GM23338 (cell line): ENCODE data around the gene SH3GLB1. TPM values are rescaled to one million over a fixed set of nuclear protein-coding genes. Genes with fewer than 3 reads are reported as not detected.

ENCODE experiments used
- ATAC-seq: fragments of 200-7000 bp; cut with Tn5 transposase; 3 replicates; pipeline ENCODE4 v1.9.1; 2020
- DNase-seq: peaks from one replicate; pipeline ENCODE4 v3.0.0-alpha.2; 2015; ENCODE audit warnings: low spot score
- H2AFZ ChIP-seq: fragments of 200-600 bp; sonication (generic); 2 replicates; pipeline ENCODE4 v1.8.0; 2016; ENCODE audit warnings: antibody characterized with exemption, mild to moderate bottlenecking, moderate library complexity
- H3F3A ChIP-seq: fragments of 200-600 bp; sonication (generic); replicated peaks from 2 replicates; pipeline ENCODE4 v1.8.0; 2017; ENCODE audit warnings: antibody characterized with exemption, mixed run types, low read depth
- H3K27ac ChIP-seq: fragments of 200-600 bp; sonication (generic); 2 replicates; pipeline ENCODE4 v1.6.1; 2016; ENCODE audit warnings: low read depth
- H3K27me3 ChIP-seq: fragments of 200-600 bp; sonication (generic); 2 replicates; pipeline ENCODE4 v1.8.0; 2016; ENCODE audit warnings: mild to moderate bottlenecking, mixed run types, moderate library complexity; ENCODE audit not compliant: insufficient read depth
- H3K36me3 ChIP-seq: fragments of 200-600 bp; sonication (generic); 2 replicates; pipeline ENCODE4 v1.8.0; 2016; ENCODE audit warnings: mild to moderate bottlenecking; ENCODE audit not compliant: insufficient read depth
- H3K4me1 ChIP-seq: fragments of 200-600 bp; sonication (generic); 2 replicates; pipeline ENCODE4 v1.8.0; 2016; ENCODE audit warnings: mild to moderate bottlenecking, moderate library complexity; ENCODE audit not compliant: insufficient read depth
- H3K4me2 ChIP-seq: fragments of 200-600 bp; sonication (generic); 2 replicates; pipeline ENCODE4 v1.7.1; 2017; ENCODE audit warnings: mixed run types
- H3K4me3 ChIP-seq: fragments of 200-600 bp; sonication (generic); 2 replicates; pipeline ENCODE4 v1.6.1; 2016; ENCODE audit warnings: mixed run types
- H3K79me2 ChIP-seq: fragments of 200-600 bp; sonication (generic); replicated peaks from 2 replicates; pipeline ENCODE4 v1.8.0; 2017; ENCODE audit warnings: mild to moderate bottlenecking; ENCODE audit not compliant: insufficient read depth
- H3K9me2 ChIP-seq: fragments of 200-600 bp; sonication (generic); 2 replicates; pipeline ENCODE4 v1.8.0; 2017; ENCODE audit not compliant: insufficient read depth
- H4K20me1 ChIP-seq: fragments of 200-600 bp; sonication (generic); replicated peaks from 2 replicates; pipeline ENCODE4 v1.8.0; 2017; ENCODE audit warnings: mild to moderate bottlenecking; ENCODE audit not compliant: insufficient read depth
- H3K27ac Mint-ChIP-seq: 2 replicates; pipeline ENCODE4 v1.8.0; 2020; ENCODE audit warnings: inconsistent platforms, mild to moderate bottlenecking, moderate library complexity, mixed read lengths
- H3K27me3 Mint-ChIP-seq: 3 replicates; pipeline ENCODE4 v1.8.0; 2022; ENCODE audit warnings: low read depth, mild to moderate bottlenecking, moderate library complexity, mixed read lengths, inconsistent platforms; ENCODE audit not compliant: insufficient read depth, poor library complexity
- H3K36me3 Mint-ChIP-seq: 3 replicates; pipeline ENCODE4 v1.8.0; 2021; ENCODE audit warnings: low read depth, mild to moderate bottlenecking, inconsistent platforms, moderate library complexity, mixed read lengths
- H3K4me1 Mint-ChIP-seq: 3 replicates; pipeline ENCODE4 v1.8.0; 2020; ENCODE audit warnings: mild to moderate bottlenecking, inconsistent platforms, mixed read lengths
- H3K4me3 Mint-ChIP-seq: 3 replicates; pipeline ENCODE4 v1.8.0; 2021; ENCODE audit warnings: moderate library complexity, mild to moderate bottlenecking, inconsistent platforms, mixed read lengths
- H3K9me3 Mint-ChIP-seq: 3 replicates; pipeline ENCODE4 v1.8.0; 2020; ENCODE audit warnings: moderate library complexity, mild to moderate bottlenecking, inconsistent platforms, mixed read lengths
- CREB1 ChIP-seq: fragments of 250-450 bp; sonication (Bioruptor Pico); IDR thresholded peaks from 2 replicates; pipeline ENCODE4 v1.5.0; 2020; ENCODE audit warnings: low read depth, mild to moderate bottlenecking, moderate library complexity
- ETS1 ChIP-seq: IDR thresholded peaks from 2 replicates; pipeline ENCODE4 v1.6.1; 2016; ENCODE audit warnings: antibody characterized with exemption
- EZH2 ChIP-seq: fragments of 200-600 bp; sonication (generic); IDR thresholded peaks from one replicate; pipeline ENCODE4 v1.8.0; 2017; ENCODE audit warnings: antibody characterized with exemption, mild to moderate bottlenecking, low read depth; ENCODE audit not compliant: unreplicated experiment
- EZH2phosphoT487 ChIP-seq: fragments of 200-600 bp; sonication (generic); IDR thresholded peaks from one replicate; pipeline ENCODE4 v1.8.1; 2018; ENCODE audit warnings: antibody characterized with exemption; ENCODE audit not compliant: unreplicated experiment
- JUNB ChIP-seq: IDR thresholded peaks from one replicate; pipeline ENCODE4 v1.6.1; 2016; ENCODE audit warnings: antibody characterized with exemption; ENCODE audit not compliant: unreplicated experiment
- NANOG ChIP-seq: IDR thresholded peaks from 2 replicates; pipeline ENCODE4 v1.6.1; 2016; ENCODE audit warnings: antibody characterized with exemption, borderline replicate concordance
- POLR2AphosphoS5 ChIP-seq: IDR thresholded peaks from 2 replicates; pipeline ENCODE4 v1.6.1; 2016; ENCODE audit warnings: antibody characterized with exemption, low read depth
- REST ChIP-seq: IDR thresholded peaks from one replicate; pipeline ENCODE4 v1.6.1; 2018; ENCODE audit warnings: antibody characterized with exemption; ENCODE audit not compliant: unreplicated experiment
- STAT1 ChIP-seq: IDR thresholded peaks from one replicate; pipeline ENCODE4 v1.6.1; 2016; ENCODE audit warnings: antibody characterized with exemption; ENCODE audit not compliant: unreplicated experiment
- ZNF114 ChIP-seq: fragments of 250-450 bp; sonication (Bioruptor Pico); IDR thresholded peaks from 2 replicates; pipeline ENCODE4 v1.5.0; 2020; ENCODE audit warnings: mild to moderate bottlenecking, moderate library complexity
- ZNF331 ChIP-seq: fragments of 250-450 bp; sonication (Bioruptor Pico); IDR thresholded peaks from 2 replicates; pipeline ENCODE4 v1.5.0; 2020; ENCODE audit warnings: low read depth, mild to moderate bottlenecking, moderate library complexity
- ZNF462 ChIP-seq: fragments of 250-450 bp; sonication (Bioruptor Pico); IDR thresholded peaks from 2 replicates; pipeline ENCODE4 v1.5.0; 2020; ENCODE audit warnings: mild to moderate bottlenecking, moderate library complexity
- polyA plus RNA-seq: library from polyadenylated mRNA; unstranded; fragments of >200 nt; fragmentation: Nextera tagmentation; extraction: Ambion mirVana; gene quantifications from 2 replicates; pipeline ENCODE4 v1.2.1, GENCODE V29; 2016
- total RNA-seq: library from RNA; depleted of rRNA; stranded (reverse); fragments of >200 nt; shearing (Covaris generic); gene quantifications from 2 replicates; pipeline ENCODE4 v1.2.3, GENCODE V29; 2014
- TF ChIP-seq, protein P1 (sequence below), 2 experiments: fragments of 200-600 bp in 1 of 2; sonication (generic) in 1 of 2; conservative IDR thresholded peaks; 2 replicates each; pipeline versions ENCODE4 v1.5.1 to v1.6.1; 2016 to 2017; ENCODE audit warnings: antibody characterized with exemption in 2 of 2, low read depth in 2 of 2, mild to moderate bottlenecking in 2 of 2, moderate library complexity in 1 of 2

SH3GLB1 gene
- total and polyA plus RNA-seq, 2 experiments from 2014 or later = 21.4 to 29.4 TPM

- Histone ChIP-seq H3K4me1 (peaks cover 10% of the 10 kb centered on the region), H3K79me2 (no peaks in the 10 kb centered on the region), H3K36me3 (no peaks in the 10 kb centered on the region), H3K27ac (no peak overlapping the region), H2AFZ (no peak overlapping the region), H4K20me1 (no peaks in the 10 kb centered on the region), H3F3A (no peaks in the 10 kb centered on the region), H3K4me3 (no peak overlapping the region), H3K9me2 (no peaks in the 10 kb centered on the region), H3K27me3 (no peaks in the 10 kb centered on the region), H3K4me2 (no peak overlapping the region)
- Mint-ChIP-seq H3K27ac (no peak overlapping the region), H3K36me3 (no peaks in the 10 kb centered on the region), H3K27me3 (no peaks in the 10 kb centered on the region), H3K4me1 (peaks cover 16% of the 10 kb centered on the region), H3K9me3 (no peaks in the 10 kb centered on the region), H3K4me3 (no peak overlapping the region)
- ATAC-seq (no peak), DNase-seq (no peak)
- no peak for TF ChIP-seq NANOG
- no peak for TF ChIP-seq POLR2AphosphoS5
- TF ChIP-seq EZH2 = no peak
- TF ChIP-seq EZH2phosphoT487 = no peak
- TF ChIP-seq JUNB = no peak
- TF ChIP-seq STAT1 = no peak
- no peak for TF ChIP-seq ZNF114 (CRISPR knock-in tag)
- TF ChIP-seq ZNF331 (CRISPR knock-in tag) = no peak
- no peak for TF ChIP-seq ZNF462 (CRISPR knock-in tag)
- TF ChIP-seq REST = no peak
- TF ChIP-seq ETS1 = no peak
- TF ChIP-seq CREB1 (CRISPR knock-in tag) = no peak
- TF ChIP-seq, protein P1, sequence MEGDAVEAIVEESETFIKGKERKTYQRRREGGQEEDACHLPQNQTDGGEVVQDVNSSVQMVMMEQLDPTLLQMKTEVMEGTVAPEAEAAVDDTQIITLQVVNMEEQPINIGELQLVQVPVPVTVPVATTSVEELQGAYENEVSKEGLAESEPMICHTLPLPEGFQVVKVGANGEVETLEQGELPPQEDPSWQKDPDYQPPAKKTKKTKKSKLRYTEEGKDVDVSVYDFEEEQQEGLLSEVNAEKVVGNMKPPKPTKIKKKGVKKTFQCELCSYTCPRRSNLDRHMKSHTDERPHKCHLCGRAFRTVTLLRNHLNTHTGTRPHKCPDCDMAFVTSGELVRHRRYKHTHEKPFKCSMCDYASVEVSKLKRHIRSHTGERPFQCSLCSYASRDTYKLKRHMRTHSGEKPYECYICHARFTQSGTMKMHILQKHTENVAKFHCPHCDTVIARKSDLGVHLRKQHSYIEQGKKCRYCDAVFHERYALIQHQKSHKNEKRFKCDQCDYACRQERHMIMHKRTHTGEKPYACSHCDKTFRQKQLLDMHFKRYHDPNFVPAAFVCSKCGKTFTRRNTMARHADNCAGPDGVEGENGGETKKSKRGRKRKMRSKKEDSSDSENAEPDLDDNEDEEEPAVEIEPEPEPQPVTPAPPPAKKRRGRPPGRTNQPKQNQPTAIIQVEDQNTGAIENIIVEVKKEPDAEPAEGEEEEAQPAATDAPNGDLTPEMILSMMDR (conservative IDR thresholded peaks at IDR 0.05; ENCODE audit: low read depth in 2 of 2) = no peak
Measured at GRCh38 chr1:86695400-86695799, 9.0 kb upstream of the SH3GLB1 start.
